Measurements from ENCODE around the gene DRC3.

GRCh38 chr17:17971431-17972125, 1.1 kb upstream of the DRC3 start:
- TF ChIP-seq CTCF (IDR thresholded peaks at IDR 0.05) (no peak), POLR2A (IDR thresholded peaks at IDR 0.05) (no peak)
